A549 (cell line): ENCODE results near the gene PTPRG. TPM values are rescaled to one million over a fixed set of nuclear protein-coding genes. Genes with fewer than 3 reads are reported as not detected.

ENCODE experiments used
- ATAC-seq, 2 experiments: fragments of 200-7000 bp in 1 of 2; fragments of >200 bp in 1 of 2; cut with Nextera tagmentation in 1 of 2; cut with Tn5 transposase in 1 of 2; 3 replicates each; pipeline versions ENCODE4 v1.8.0 to v1.9.1; 2018 to 2020; ENCODE audit warnings: mild to moderate bottlenecking in 1 of 2, moderate library complexity in 1 of 2
- CTCF ChIA-PET: fragments of 300-600 bp; sonication (Branson Sonifier 250); formaldehyde crosslinking; extraction: SDS; loops from one replicate; lab custom pipeline; 2021; ENCODE audit warnings: antibody characterized with exemption, inconsistent platforms; lab: Yijun Ruan, JAX
- POLR2A ChIA-PET: fragments of 350-600 bp; formaldehyde crosslinking; extraction: SDS; loops from one replicate; lab custom pipeline; 2021; ENCODE audit warnings: antibody characterized with exemption, inconsistent platforms; lab: Yijun Ruan, JAX
- DNase-seq, 2 experiments: peaks; one replicate each; pipeline versions ENCODE4 v3.0.0 to v3.0.0-alpha.2; 2011 to 2016; ENCODE audit warnings: low read depth in 1 of 2, low spot score in 1 of 2
- FAIRE-seq: peaks from 2 replicates; lab custom pipeline; 2011; peaks lifted over from hg19 to GRCh38; lab: Jason Lieb, UNC
- H3K27ac ChIP-seq, 2 experiments: fragments of >200 bp; sonication (Bioruptor Twin); formaldehyde crosslinking; 3 replicates each; pipeline ENCODE4 v1.5.1; 2016 to 2017
- H3K4me1 ChIP-seq: fragments of >200 bp; sonication (Bioruptor Twin); formaldehyde crosslinking; 3 replicates; pipeline ENCODE4 v1.6.1; 2016
- H3K4me2 ChIP-seq: fragments of >200 bp; sonication (Bioruptor Twin); formaldehyde crosslinking; 3 replicates; pipeline ENCODE4 v1.6.1; 2016
- H3K4me3 ChIP-seq: fragments of >200 bp; sonication (Bioruptor Twin); formaldehyde crosslinking; 3 replicates; pipeline ENCODE4 v1.5.1; 2016
- H3K9me3 ChIP-seq: fragments of >200 bp; sonication (Bioruptor Twin); formaldehyde crosslinking; 3 replicates; pipeline ENCODE4 v1.6.1; 2016
- CHD4 ChIP-seq: fragments of 200-600 bp; sonication (generic); IDR thresholded peaks from 2 replicates; pipeline ENCODE4 v1.6.1; 2016; ENCODE audit warnings: antibody characterized with exemption, mild to moderate bottlenecking, borderline replicate concordance
- EHF ChIP-seq: fragments of 250-450 bp; sonication (Bioruptor Pico); IDR thresholded peaks from 2 replicates; pipeline ENCODE4 v1.5.0; 2020; ENCODE audit warnings: mild to moderate bottlenecking
- EHMT2 ChIP-seq: fragments of 200-600 bp; sonication (generic); IDR thresholded peaks from 2 replicates; pipeline ENCODE4 v1.6.1; 2016; ENCODE audit warnings: antibody characterized with exemption, low read depth, mild to moderate bottlenecking, moderate library complexity
- EP300 ChIP-seq, 2 experiments: fragments of >200 bp; sonication (Bioruptor Twin); formaldehyde crosslinking; IDR thresholded peaks; 2 replicates in 1 of 2; 3 replicates in 1 of 2; pipeline ENCODE4 v1.6.1; 2016 to 2017
- ESRRA ChIP-seq: fragments of 150-350 bp; IDR thresholded peaks from 2 replicates; pipeline ENCODE4 v1.6.1; 2014; ENCODE audit warnings: mild to moderate bottlenecking, low read length, borderline replicate concordance
- FOSB ChIP-seq: fragments of 250-450 bp; sonication (Bioruptor Pico); IDR thresholded peaks from 2 replicates; pipeline ENCODE4 v1.5.0; 2020; ENCODE audit warnings: mild to moderate bottlenecking, moderate library complexity
- FOSL2 ChIP-seq, 2 experiments: fragments of 450-650 bp in 1 of 2; fragments of >200 bp in 1 of 2; sonication (Bioruptor Twin) in 1 of 2; formaldehyde crosslinking; IDR thresholded peaks; 2 replicates each; pipeline versions ENCODE4 v1.5.0 to v1.6.1; 2016 to 2020; ENCODE audit warnings: mild to moderate bottlenecking in 1 of 2, moderate library complexity in 1 of 2
- FOXS1 ChIP-seq: fragments of 250-450 bp; sonication (Bioruptor Pico); IDR thresholded peaks from 2 replicates; pipeline ENCODE4 v1.5.0; 2020; ENCODE audit warnings: mild to moderate bottlenecking, moderate library complexity
- HDAC2 ChIP-seq: fragments of 200-600 bp; sonication (generic); IDR thresholded peaks from 2 replicates; pipeline ENCODE4 v1.6.1; 2016
- HES2 ChIP-seq: fragments of >200 bp; sonication (Bioruptor Twin); formaldehyde crosslinking; IDR thresholded peaks from 2 replicates; pipeline ENCODE4 v1.6.1; 2016
- HOXA7 ChIP-seq: fragments of 250-450 bp; sonication (Bioruptor Pico); IDR thresholded peaks from 2 replicates; pipeline ENCODE4 v1.5.0; 2020; ENCODE audit warnings: mild to moderate bottlenecking, moderate library complexity
- JUNB ChIP-seq: fragments of >200 bp; sonication (Bioruptor Twin); formaldehyde crosslinking; IDR thresholded peaks from 2 replicates; pipeline ENCODE4 v1.6.1; 2016
- KDM5A ChIP-seq: fragments of 200-600 bp; sonication (generic); IDR thresholded peaks from 2 replicates; pipeline ENCODE4 v1.6.1; 2016; ENCODE audit warnings: antibody characterized with exemption, mild to moderate bottlenecking
- MAX ChIP-seq: IDR thresholded peaks from 2 replicates; pipeline ENCODE4 v1.6.1; 2012
- NPAS2 ChIP-seq: fragments of 250-450 bp; sonication (Bioruptor Pico); IDR thresholded peaks from 2 replicates; pipeline ENCODE4 v1.8.0; 2022; ENCODE audit warnings: mild to moderate bottlenecking, moderate library complexity, borderline replicate concordance
- RARB ChIP-seq: fragments of 250-450 bp; sonication (Bioruptor Pico); IDR thresholded peaks from 2 replicates; pipeline ENCODE4 v1.8.0; 2021; ENCODE audit warnings: mild to moderate bottlenecking, moderate library complexity
- RFX5 ChIP-seq: fragments of 450-650 bp; IDR thresholded peaks from 2 replicates; pipeline ENCODE4 v1.7.1; 2014; ENCODE audit warnings: antibody characterized with exemption, mild to moderate bottlenecking, moderate library complexity
- RNF2 ChIP-seq: fragments of 200-600 bp; sonication (generic); IDR thresholded peaks from 2 replicates; pipeline ENCODE4 v1.6.1; 2016; ENCODE audit warnings: low read depth, mild to moderate bottlenecking, antibody characterized with exemption, moderate library complexity, borderline replicate concordance
- SREBF2 ChIP-seq: fragments of 450-650 bp; IDR thresholded peaks from 2 replicates; pipeline ENCODE4 v1.6.1; 2014; ENCODE audit warnings: mild to moderate bottlenecking, moderate library complexity
- TFCP2L1 ChIP-seq: fragments of 250-450 bp; sonication (Bioruptor Pico); IDR thresholded peaks from 2 replicates; pipeline ENCODE4 v1.5.0; 2021; ENCODE audit warnings: mild to moderate bottlenecking
- USF2 ChIP-seq: fragments of 450-650 bp; IDR thresholded peaks from 2 replicates; pipeline ENCODE4 v1.6.1; 2014; ENCODE audit warnings: antibody characterized with exemption
- ZC3H11A ChIP-seq: fragments of 450-650 bp; IDR thresholded peaks from 2 replicates; pipeline ENCODE4 v1.6.1; 2014; ENCODE audit warnings: antibody characterized with exemption, mild to moderate bottlenecking
- ZNF302 ChIP-seq: fragments of 250-450 bp; sonication (Bioruptor Pico); IDR thresholded peaks from 2 replicates; pipeline ENCODE4 v1.9.0; 2021; ENCODE audit warnings: inconsistent platforms, mild to moderate bottlenecking, moderate library complexity
- ZSCAN20 ChIP-seq: fragments of 250-450 bp; sonication (Bioruptor Pico); IDR thresholded peaks from 2 replicates; pipeline ENCODE4 v1.8.0; 2022; ENCODE audit warnings: mild to moderate bottlenecking, moderate library complexity
- WGBS: methylation state at CpG from one replicate; pipeline ENCODE4 v1.1.6; 2017; ENCODE audit errors: missing lambda C conversion rate; 5-methylcytosine and 5-hydroxymethylcytosine counted together
- polyA plus RNA-seq, 4 experiments: library from polyadenylated mRNA; depleted of rRNA in 3 of 4; stranded (reverse); fragments of >200 nt; fragmentation: RNase III in 1 of 4; extraction: RNeasy Plus Mini Kit Qiagen cat#74134 plus additional on column Dnase treatment in 1 of 4; gene quantifications; 2 replicates in 3 of 4; 3 replicates in 1 of 4; pipeline ENCODE4 v1.2.3, GENCODE V29; 2011 to 2017
- TF ChIP-seq, protein P1 (sequence below): fragments of 250-450 bp; sonication (Bioruptor Pico); IDR thresholded peaks from 2 replicates; pipeline ENCODE4 v1.5.0; 2020; ENCODE audit warnings: low read depth, mild to moderate bottlenecking, moderate library complexity

PTPRG gene
- polyA plus RNA-seq, 2 of the 4 experiments (the other 2 are of a cell fraction), result 4.5 to 4.8 TPM

DNA sequence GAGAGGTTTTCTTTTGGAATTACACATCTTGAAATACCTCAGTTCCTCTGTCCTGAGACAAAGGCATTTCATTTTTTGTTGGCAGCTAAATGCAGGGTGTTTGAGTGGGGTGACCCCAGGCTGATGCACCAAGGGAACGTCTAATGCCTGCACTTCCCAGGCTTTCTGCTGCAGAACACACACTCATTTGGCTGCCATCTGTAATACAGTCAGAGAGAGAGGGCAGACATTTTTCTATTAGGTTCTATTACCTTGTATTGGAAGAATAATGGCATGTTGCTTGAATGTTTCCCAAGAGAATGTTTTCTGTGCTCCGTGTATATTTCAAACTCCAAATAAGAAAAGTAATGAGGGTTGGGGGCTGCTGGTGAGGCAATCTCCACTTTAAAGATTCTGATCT lies 87.1 kb downstream of the PTPRG start:
- H3K27ac ChIP-seq, result no peak overlapping the region
- ATAC-seq (no peak), DNase-seq (no peak), FAIRE-seq (no peak)
- 21% methylated on average over 2 of the region's 2 CpGs for WGBS
- no peak overlapping the region for H3K4me3 ChIP-seq
- peaks cover 9% of the 10 kb centered on the region; the same call in 2 of the 3 replicates for H3K9me3 ChIP-seq
- CTCF ChIA-PET, result no interaction called here
- no peaks in the 10 kb centered on the region for H3K4me1 ChIP-seq
- TF ChIP-seq RFX5 (no peak), ZNF302 (no peak), USF2 (no peak), ZC3H11A (no peak), MAX (no peak), RARB (no peak), FOXS1 (CRISPR knock-in tag) (no peak), FOSL2 (IDR thresholded peaks at IDR 0.05) (no peak), FOSL2 (CRISPR knock-in tag; IDR thresholded peaks at IDR 0.05) (no peak), ZSCAN20 (no peak), KDM5A (no peak)
- TF ChIP-seq, protein P1, sequence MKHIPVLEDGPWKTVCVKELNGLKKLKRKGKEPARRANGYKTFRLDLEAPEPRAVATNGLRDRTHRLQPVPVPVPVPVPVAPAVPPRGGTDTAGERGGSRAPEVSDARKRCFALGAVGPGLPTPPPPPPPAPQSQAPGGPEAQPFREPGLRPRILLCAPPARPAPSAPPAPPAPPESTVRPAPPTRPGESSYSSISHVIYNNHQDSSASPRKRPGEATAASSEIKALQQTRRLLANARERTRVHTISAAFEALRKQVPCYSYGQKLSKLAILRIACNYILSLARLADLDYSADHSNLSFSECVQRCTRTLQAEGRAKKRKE (CRISPR knock-in tag), result no peak
- H3K4me2 ChIP-seq, result no peak overlapping the region
- POLR2A ChIA-PET, result no interaction called here

- 48% methylated on average over 5 of the region's 5 CpGs for WGBS
- no peak for ATAC-seq
- Histone ChIP-seq H3K9me3 (peaks cover 7% of the 10 kb centered on the region; the same call in 2 of the 3 replicates), H3K4me2 (no peak overlapping the region), H3K27ac (no peak overlapping the region), H3K4me1 (no peaks in the 10 kb centered on the region), H3K4me3 (no peak overlapping the region)
- ChIA-PET POLR2A (no interaction called here), CTCF (no interaction called here)
- FAIRE-seq, result no peak
- no peak for TF ChIP-seq FOSB (CRISPR knock-in tag)
- no peak for TF ChIP-seq NPAS2 (CRISPR knock-in tag)
- TF ChIP-seq EHMT2, result no peak
- TF ChIP-seq HES2, result no peak
- TF ChIP-seq HDAC2, result no peak
- TF ChIP-seq EHF (CRISPR knock-in tag), result no peak
- no peak for TF ChIP-seq RNF2
- no peak for TF ChIP-seq USF2
- no peak for TF ChIP-seq ESRRA
- TF ChIP-seq HOXA7 (CRISPR knock-in tag), result no peak
- no peak for TF ChIP-seq EP300 (IDR thresholded peaks at IDR 0.05)
- TF ChIP-seq TFCP2L1 (CRISPR knock-in tag), result no peak
- no peak for TF ChIP-seq CHD4
- TF ChIP-seq SREBF2, result no peak
- no peak for TF ChIP-seq JUNB
- no peak for DNase-seq
Measured at GRCh38 chr3:61649381-61650170, 88.2 kb downstream of the PTPRG start.
